ENCODE data around the gene TMEM106C.

- TF ChIP-seq, protein P1, sequence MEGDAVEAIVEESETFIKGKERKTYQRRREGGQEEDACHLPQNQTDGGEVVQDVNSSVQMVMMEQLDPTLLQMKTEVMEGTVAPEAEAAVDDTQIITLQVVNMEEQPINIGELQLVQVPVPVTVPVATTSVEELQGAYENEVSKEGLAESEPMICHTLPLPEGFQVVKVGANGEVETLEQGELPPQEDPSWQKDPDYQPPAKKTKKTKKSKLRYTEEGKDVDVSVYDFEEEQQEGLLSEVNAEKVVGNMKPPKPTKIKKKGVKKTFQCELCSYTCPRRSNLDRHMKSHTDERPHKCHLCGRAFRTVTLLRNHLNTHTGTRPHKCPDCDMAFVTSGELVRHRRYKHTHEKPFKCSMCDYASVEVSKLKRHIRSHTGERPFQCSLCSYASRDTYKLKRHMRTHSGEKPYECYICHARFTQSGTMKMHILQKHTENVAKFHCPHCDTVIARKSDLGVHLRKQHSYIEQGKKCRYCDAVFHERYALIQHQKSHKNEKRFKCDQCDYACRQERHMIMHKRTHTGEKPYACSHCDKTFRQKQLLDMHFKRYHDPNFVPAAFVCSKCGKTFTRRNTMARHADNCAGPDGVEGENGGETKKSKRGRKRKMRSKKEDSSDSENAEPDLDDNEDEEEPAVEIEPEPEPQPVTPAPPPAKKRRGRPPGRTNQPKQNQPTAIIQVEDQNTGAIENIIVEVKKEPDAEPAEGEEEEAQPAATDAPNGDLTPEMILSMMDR (IDR thresholded peaks at IDR 0.05) = no peak
- no peak for TF ChIP-seq POLR2A (IDR thresholded peaks at IDR 0.05)
Measured at GRCh38 chr12:48016373-48017020, 53.1 kb downstream of the TMEM106C start.

All from adrenal gland (tissue), 5 donors.